ENCODE data around the gene FMN1.

FMN1 gene

DNA sequence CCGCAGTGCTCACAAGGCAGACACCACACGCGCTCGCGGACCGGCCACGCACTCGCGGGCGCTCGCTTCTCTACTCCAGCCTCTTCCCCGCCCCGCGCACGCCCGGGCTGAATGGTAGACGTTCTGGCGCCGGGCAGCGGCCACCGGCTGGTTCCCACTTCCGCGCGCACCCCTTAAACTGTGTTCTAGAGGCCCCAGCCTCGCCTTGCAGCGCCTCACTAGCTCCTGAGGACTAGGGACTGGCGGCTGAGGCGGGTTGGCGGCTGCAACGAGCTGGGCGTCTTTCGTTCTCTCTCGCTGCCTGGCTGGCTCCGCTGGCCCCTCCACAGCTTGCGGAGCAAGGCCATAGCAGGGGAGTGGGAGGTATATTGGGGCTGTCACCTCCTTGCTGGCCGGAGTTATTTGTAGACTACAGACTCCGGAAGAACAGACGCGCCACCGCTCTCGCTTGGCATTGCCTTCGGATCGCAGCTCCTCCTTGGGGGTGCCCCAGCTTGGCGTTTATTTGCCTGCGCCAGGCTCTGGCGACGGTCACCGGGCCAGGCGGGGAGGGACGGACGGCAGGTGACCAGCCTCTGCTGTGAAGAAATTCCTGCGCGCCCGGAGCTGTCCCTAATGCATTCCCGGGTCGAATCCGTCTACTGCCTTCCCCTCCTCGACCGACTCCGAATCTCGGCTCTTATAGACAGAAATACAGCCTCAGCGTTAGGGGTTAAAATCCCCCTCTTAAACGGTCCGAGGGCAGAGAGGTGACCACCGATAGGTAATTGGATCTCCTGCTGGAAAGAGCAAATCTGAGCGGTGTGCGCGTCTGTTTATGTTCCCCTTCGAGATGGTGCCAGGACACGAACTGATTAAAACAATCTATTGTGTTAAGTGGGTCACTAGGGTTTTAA lies 475.4 kb downstream of the FMN1 start:
- DNase-seq (ENCODE audit: low spot score), result peak; percentile 30

DNA sequence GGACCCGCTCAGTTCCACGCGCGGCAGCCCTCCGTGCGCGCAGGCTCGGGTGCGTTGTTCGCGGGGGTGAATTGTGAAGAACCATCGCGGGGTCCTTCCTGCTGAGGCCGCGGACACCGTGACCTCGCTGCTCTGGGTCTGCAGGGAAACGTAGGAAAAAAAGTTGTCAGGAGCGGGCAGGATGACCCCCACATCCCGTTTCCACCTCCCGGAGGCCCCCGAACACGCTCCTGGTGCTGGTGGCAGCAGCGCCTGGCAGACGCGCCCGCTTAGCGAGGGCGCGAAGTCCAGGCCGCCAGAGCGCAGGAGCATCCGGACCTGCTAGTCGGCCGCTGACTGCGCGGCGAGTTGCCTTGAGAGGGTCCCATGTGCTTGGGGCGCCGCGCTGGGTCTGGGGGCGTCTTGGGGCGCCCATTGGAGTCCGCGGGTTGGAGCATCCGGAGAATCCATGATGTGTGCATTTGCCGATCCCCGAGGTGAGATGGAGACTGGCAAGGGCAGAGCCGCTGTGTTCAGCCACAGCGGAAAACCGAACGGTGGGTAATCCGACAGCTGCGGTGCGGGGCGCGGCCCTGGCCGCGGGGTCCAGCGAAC lies 476.2 kb downstream of the FMN1 start:
- peak; percentile 20 for DNase-seq (ENCODE audit: low spot score)

DNA sequence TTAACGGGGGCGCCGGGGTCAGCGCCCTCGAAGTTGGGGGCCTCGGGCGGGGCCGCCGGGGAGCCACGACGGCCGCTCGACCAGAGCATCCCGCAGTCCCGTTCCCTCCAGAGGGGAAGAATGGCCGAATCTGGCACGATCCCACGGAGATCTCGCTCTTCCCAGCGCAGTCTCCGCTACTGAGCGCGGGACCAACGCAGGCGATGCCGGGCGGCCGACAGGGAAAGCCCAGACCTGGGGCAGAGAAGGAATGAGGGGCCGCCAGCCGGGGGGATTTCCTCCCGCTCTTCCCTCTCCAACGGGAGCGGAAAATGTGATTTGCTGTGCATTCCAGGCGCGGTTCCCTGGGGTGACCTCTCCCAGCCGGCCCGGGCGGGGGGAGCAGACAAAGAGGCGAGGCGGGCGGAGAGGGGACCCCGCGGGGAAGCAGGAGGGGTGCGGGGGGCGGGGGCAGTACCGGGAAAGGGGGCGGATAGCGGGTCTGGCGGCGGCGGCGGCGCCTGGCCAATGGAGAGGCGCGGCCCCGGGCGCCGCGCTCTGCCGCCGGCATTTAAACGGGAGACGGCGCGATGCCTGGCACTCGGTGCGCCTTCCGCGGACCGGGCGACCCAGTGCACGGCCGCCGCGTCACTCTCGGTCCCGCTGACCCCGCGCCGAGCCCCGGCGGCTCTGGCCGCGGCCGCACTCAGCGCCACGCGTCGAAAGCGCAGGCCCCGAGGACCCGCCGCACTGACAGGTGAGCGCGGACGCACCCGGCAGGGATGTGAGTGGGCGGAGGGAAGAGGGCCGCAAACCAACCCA lies 476.9 kb downstream of the FMN1 start, which contains the start of gene GREM1:
TSS of gene GREM1 (plus strand) at position 579 of the 801 bp plus-strand sequence. CDS start 12,687 bp downstream, outside the sequence.
- DNase-seq (ENCODE audit: low spot score), result peak; percentile 81

DNA sequence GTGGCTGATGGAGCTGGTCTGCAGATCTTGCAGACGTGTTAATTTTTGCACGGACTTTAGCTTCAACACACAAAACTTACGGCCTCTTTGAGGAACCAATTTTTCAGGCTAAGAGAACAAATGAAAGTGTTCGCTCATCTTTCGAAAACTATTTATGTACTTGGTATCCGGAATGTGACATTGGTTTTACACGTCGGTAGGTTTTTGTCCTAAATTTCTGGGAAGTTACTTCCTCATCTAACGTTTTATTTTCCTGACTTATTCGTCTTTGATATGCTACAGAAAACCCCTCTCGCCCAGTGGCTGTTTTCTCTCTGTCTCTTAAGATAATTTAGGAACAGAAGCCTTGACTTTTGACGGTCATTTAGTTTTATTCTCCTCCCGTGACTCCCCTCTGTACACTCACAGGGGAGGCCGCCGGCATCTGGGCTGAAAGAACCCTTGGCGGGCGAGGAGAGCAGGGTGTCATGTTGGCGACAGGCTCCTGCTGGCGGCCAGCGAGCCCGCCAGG lies 477.5 kb downstream of the FMN1 start:
- peak; percentile 47 for DNase-seq (ENCODE audit: low spot score)

DNA sequence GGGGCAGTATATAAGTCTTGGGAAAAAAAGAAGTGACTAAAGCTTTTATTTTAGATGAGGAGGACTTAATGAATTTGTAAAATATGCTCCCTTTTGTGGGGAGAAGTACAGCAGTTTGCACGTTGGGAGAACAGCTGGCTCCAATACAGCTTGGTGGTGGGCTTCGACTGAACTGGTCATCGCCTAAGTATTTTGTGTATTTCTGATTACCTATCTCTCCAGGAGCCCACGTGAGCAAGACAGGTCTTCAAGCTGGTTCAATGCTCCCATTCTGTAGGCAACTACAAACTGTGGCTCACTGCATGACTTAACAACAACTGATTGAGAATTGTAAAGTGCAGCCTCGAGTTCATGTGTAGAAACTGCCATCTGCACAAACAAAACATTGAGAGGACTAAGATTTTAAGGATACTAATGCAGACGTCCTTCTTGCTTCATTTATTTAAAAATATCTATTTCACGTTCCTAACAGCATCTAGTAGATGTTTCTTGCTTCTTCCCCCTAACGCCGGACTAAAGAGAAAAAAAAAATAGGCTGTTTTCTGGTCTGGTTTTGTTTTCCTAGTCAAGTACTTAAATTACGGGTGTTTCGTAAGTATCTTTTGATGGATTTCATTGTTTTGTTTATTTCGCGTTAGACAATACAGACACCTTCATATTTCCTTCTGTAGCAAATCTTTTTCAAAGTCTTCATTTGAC lies 478.1 kb downstream of the FMN1 start:
- DNase-seq (ENCODE audit: low spot score), result peak; percentile 42
